ENCODE measurements around the gene HEATR3.

GRCh38 chr16:50144211-50144610 is 78.4 kb downstream of the HEATR3 start:
- TF ChIP-seq CTCF (conservative IDR thresholded peaks at IDR 0.05; ENCODE audit: low read depth, low read length), result no peak
- TF ChIP-seq EZH2 (IDR thresholded peaks at IDR 0.05; ENCODE audit: borderline replicate concordance, low read depth, low read length, poor library complexity, severe bottlenecking), result no peak
